GM19467 (cell line): ENCODE results near the gene CCR5.
"Not testable (repeated sequence)": the region's sequence is repeated elsewhere in the genome, so short reads cannot be mapped to it uniquely, and the experiment has no call there.

Experiments
- ATAC-seq: cut with Tn5 transposase; IDR thresholded peaks from one replicate; pipeline ENCODE4 v1.9.1; 2021; ENCODE audit warnings: mild to moderate bottlenecking, moderate library complexity; ENCODE audit not compliant: unreplicated experiment

CCR5 gene

GRCh38 chr3:46370839-46371518 lies at the start of gene CCR5:
TSS of gene CCR5 (plus strand) at chr3:46370946. CDS start at chr3:46372903, 1,957 bp downstream.
- ATAC-seq, result no peak

GRCh38 chr3:46321461-46322104 lies 49.2 kb upstream of the CCR5 start:
- no peak for ATAC-seq

- ATAC-seq, result no peak
Observed at GRCh38 chr3:46324036-46324435, 46.7 kb upstream of the CCR5 start.

GRCh38 chr3:46325645-46326300 lies 45.0 kb upstream of the CCR5 start:
- no peak for ATAC-seq

- ATAC-seq, result not testable (repeated sequence)
Observed at GRCh38 chr3:46330676-46331075, 40.1 kb upstream of the CCR5 start.

- ATAC-seq, result no peak
Observed at GRCh38 chr3:46334741-46335478, 35.8 kb upstream of the CCR5 start.

- ATAC-seq, result no peak
Observed at GRCh38 chr3:46335541-46335940, 35.2 kb upstream of the CCR5 start.

GRCh38 chr3:46337911-46338310 lies 32.8 kb upstream of the CCR5 start:
- no peak for ATAC-seq

GRCh38 chr3:46338840-46339239 lies 31.9 kb upstream of the CCR5 start:
- ATAC-seq, result no peak

- ATAC-seq, result no peak
Observed at GRCh38 chr3:46344476-46344875, 26.3 kb upstream of the CCR5 start.

- ATAC-seq, result no peak
Observed at GRCh38 chr3:46348823-46349482, 21.8 kb upstream of the CCR5 start.

GRCh38 chr3:46349484-46350261 lies 21.1 kb upstream of the CCR5 start:
- ATAC-seq, result no peak

- ATAC-seq, result no peak
Observed at GRCh38 chr3:46350262-46350565, 20.5 kb upstream of the CCR5 start.

- no peak for ATAC-seq
Observed at GRCh38 chr3:46351646-46352045, 19.1 kb upstream of the CCR5 start.

GRCh38 chr3:46353090-46353489 lies 17.7 kb upstream of the CCR5 start:
- ATAC-seq, result no peak

GRCh38 chr3:46353647-46354410 lies 16.9 kb upstream of the CCR5 start, which contains the start of gene CCR2:
TSS of gene CCR2 (plus strand) at chr3:46354111. CDS start at chr3:46357528, 3,417 bp downstream.
- no peak for ATAC-seq

GRCh38 chr3:46354478-46354877 lies 16.3 kb upstream of the CCR5 start:
- no peak for ATAC-seq

GRCh38 chr3:46354984-46355383 lies 15.8 kb upstream of the CCR5 start:
- ATAC-seq, result no peak

- no peak for ATAC-seq
Observed at GRCh38 chr3:46356276-46356675, 14.5 kb upstream of the CCR5 start.
